ENCODE data around the gene TFR2. TPM values are rescaled to one million over a fixed set of nuclear protein-coding genes. Genes with fewer than 3 reads are reported as not detected.

TFR2 gene
- total and polyA plus RNA-seq, 9 of the 15 experiments (the other 6 are each of a cell fraction or from before 2014, with no cell fraction given): 3.8 to 123 (median 51.1) TPM

- TF ChIP-seq MITF (IDR thresholded peaks at IDR 0.05) (no peak), ZNF766 (CRISPR knock-in tag; conservative IDR thresholded peaks at IDR 0.05) (peak; percentile 82; the same call in 1 of the 2 replicates), TBP (optimal IDR thresholded peaks at IDR 0.05; ENCODE audit: low read depth, low read length) (no peak), USF2 (CRISPR knock-in tag; IDR thresholded peaks at IDR 0.05) (peak; percentile 38), THAP7 (CRISPR knock-in tag; IDR thresholded peaks at IDR 0.05) (no peak), BCL6 (CRISPR knock-in tag; IDR thresholded peaks at IDR 0.05) (no peak), HNRNPLL (IDR thresholded peaks at IDR 0.05; ENCODE audit: low read depth, low read length, poor library complexity, severe bottlenecking) (peak; percentile 100), EGR1 (conservative IDR thresholded peaks at IDR 0.05) (peak; percentile 99), NFE2L1 (tag; IDR thresholded peaks at IDR 0.05; ENCODE audit: borderline replicate concordance, low read depth) (no peak), ZNF24 (IDR thresholded peaks at IDR 0.05) (peak; percentile 45; the same call in 1 of the 2 replicates), TAF15 (IDR thresholded peaks at IDR 0.05; ENCODE audit: low read depth, low read length) (no peak), KLF10 (CRISPR knock-in tag; IDR thresholded peaks at IDR 0.05) (no peak), IRF2 (CRISPR knock-in tag; IDR thresholded peaks at IDR 0.05) (no peak), HDGF (IDR thresholded peaks at IDR 0.05) (no peak), VEZF1 (CRISPR knock-in tag; IDR thresholded peaks at IDR 0.05) (peak; percentile 64), PYGO2 (tag; IDR thresholded peaks at IDR 0.05) (no peak), PHTF2 (CRISPR knock-in tag; IDR thresholded peaks at IDR 0.05) (no peak), L3MBTL2 (IDR thresholded peaks at IDR 0.05) (no peak), ZNF280A (IDR thresholded peaks at IDR 0.05; ENCODE audit: low read depth, partially characterized antibody) (no peak), ATF1 (CRISPR knock-in tag; IDR thresholded peaks at IDR 0.05) (no peak; the same call in 1 of the 2 replicates), ATF1 (tag; IDR thresholded peaks at IDR 0.05) (no peak), TOE1 (IDR thresholded peaks at IDR 0.05; ENCODE audit: borderline replicate concordance) (peak; percentile 76; the same call in 1 of the 2 replicates), TOE1 (CRISPR knock-in tag; IDR thresholded peaks at IDR 0.05; ENCODE audit: borderline replicate concordance, low read depth) (no peak), ZNF76 (CRISPR knock-in tag; IDR thresholded peaks at IDR 0.05; ENCODE audit: borderline replicate concordance) (no peak), DACH1 (IDR thresholded peaks at IDR 0.05; ENCODE audit: partially characterized antibody) (no peak)
Measured at GRCh38 chr7:100655908-100656674, 14.7 kb upstream of the TFR2 start, which contains the start of gene ACTL6B (continued).

Measured in K562 (cell line).